NCI-H1694 treated with DMSO at 0.1 percent for 48 hours (cell line): ENCODE measurements around the gene LARP1.
A peak's percentile ranks its signal among the peaks of the same experiment; 100 is the strongest.

Experiments used
- DNase-seq: peaks from one replicate; lab custom pipeline; 2025; lab: John Stamatoyannopoulos, UW

The LARP1 gene

DNA sequence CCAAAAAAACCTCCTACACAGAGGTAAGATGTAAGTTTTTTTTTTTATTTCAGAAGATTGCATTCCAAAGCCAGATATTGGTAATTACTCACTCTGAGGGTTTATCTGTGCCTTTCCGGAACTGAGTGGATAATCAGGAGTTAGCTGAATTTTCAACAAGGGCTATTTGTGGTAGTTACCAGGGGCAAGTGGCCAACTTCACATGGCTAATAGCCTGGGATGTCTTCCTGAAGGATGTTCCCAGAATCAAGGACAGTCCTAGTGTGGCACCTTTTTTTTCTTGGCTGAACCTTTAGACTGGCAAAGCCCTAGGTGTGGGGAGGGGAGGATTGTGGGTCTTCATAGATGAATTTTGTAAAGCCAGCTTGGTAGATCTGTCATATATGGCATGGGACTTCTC lies 7.1 kb downstream of the LARP1 start:
- DNase-seq = no peak

DNA sequence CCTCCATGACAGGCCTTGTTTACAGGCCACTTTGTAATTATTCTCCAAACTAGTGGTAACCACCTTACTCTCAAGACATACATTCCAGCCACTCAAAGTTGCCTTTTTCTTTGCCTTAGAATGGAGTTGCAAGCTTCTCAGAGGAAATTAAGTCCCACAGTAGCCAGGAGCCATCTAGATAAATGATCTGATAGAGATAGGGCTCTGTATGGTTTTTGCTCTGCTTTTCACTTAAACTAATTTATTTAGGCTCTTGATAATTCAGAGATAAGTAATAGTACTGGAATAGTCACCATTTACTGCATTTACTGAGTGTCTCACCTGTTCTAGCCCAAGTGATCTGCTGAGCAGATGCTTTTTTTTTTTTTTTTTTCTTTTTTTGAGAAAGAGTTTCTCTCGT lies 7.5 kb downstream of the LARP1 start:
- no peak for DNase-seq

DNA sequence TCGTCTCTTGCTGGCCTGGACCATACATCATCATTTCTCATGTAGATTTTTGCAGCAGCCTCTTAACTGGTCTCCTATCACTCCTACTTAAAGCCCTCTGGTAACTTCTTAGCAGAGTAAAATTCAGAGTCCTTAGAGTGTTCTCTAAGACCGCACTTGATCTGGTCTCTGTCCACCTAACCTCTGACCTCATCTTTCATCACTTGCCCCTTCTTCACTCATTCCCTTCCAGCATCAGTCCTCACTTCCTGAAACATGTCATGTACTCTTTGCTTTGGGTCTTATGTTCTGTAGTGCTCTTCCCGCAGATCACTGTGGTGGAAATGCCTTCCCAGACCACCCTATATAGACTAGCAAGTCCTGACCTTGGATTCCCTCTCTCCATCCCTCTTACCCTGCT lies 9.8 kb downstream of the LARP1 start:
- no peak for DNase-seq

DNA sequence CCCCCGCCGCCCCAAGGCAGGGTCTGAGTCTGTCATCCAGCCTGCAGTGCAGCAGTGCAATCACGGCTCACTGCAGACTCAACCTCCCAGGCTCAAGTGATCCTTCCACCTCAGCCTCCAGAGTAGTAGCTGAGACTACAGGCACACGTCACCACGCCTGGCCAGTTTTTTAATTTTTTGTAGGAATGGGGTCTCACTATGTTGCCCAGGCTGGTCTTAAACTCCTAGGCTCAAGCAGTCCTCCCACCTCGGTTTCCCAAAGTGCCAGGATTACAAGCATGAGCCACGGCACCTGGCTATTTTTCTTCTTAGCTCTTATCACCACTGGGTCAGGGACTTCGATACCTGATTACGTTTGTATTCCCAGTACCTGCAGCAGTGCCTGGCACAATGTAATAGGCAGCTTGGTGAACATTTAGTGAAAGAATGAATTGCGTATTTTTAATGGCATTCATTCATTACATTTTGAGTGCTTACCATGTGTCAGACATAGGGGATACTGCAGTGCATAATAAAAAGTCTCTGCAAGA lies 10.3 kb downstream of the LARP1 start:
- no peak for DNase-seq

DNA sequence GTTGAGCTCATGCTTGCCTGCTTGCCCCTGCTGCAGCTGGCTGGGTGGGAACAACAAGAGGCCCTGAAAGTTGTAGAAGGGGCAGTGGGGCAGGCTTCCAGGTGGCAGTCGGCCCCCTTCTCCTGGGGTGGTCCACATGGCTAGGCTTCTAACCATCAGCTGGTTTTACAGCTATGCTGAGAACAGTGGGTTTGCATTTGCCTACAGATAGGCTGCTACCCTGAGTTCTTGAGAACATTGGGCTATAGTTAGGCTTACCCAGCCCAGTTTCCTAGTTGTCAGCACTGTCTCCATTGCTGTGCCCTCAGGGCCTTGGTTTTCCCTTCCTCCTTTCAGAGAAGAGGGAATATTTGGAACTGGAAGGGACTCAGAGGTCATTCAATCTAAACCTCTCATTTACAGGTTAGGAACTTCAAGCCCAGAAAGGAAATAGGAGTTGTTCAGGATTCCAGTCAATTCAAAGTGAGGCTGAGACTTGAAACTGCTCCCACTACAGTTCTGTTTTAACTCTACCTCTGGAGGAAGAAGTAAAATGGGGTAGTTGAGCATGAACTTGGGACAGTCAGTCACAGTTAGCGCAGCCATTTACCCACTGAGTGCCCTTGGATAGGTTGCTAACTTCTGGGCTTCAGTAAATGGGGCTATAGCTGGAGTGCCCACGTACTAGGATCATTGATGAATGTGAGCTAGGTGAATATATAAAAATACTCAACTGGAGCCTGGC lies 11.5 kb downstream of the LARP1 start:
- DNase-seq = no peak

DNA sequence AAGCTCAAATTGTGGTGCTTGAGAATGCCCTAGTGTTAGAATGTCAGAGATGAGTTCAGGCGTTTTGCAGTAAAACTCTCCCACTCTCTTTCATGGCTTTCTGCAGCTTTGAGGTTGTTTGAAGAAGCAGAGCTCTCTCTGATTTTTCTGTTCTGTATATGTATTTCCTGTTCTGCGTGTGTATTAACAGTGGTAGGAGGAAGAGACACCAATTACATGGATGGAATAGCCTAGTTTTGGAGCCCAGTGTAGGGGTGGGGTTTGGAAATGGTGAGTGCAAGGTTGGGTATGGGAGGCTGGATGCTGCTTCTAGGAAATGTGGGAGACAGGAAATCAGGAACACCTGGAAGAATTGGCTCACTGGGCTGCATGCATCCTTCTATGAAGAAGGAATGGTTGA lies 12.4 kb downstream of the LARP1 start:
- no peak for DNase-seq

DNA sequence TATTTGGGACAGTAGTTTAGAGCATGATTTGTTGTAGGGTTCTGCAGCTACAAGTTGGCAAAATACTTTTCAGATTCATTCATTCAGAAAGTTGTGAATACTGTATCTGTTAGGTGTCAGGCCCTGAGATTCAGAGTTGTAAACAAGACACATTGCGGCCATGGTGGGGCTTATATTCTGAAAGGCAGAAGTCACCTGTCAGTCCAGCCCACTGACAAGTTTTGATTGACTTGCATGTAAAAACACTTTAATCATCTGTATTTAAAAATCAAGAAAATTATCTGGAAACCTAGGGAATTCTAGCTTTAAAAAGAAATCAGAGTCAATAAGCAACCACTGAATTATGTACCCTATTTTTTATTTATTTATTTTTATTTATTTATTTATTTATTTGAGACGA lies 13.0 kb downstream of the LARP1 start:
- DNase-seq = no peak

DNA sequence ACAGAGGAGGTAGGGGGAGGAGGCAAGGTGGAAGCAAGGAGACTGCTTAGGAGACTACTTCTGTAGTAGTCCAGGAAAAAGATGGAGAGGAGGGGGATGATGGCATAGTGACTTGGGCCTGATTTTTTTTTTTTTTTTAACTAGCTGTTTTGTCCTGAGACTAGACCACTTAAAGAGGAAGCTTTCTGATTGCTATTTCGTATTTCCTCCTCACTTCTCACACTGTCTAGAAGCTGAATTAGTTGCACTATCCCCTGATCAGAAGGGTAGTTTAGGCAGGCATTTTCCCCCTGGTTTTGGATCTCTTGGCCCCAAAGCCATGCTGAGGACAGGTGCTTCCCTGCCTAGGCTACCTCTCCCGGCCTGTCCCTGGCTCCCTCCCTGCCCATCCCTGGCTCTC lies 14.9 kb downstream of the LARP1 start:
- DNase-seq = no peak

DNA sequence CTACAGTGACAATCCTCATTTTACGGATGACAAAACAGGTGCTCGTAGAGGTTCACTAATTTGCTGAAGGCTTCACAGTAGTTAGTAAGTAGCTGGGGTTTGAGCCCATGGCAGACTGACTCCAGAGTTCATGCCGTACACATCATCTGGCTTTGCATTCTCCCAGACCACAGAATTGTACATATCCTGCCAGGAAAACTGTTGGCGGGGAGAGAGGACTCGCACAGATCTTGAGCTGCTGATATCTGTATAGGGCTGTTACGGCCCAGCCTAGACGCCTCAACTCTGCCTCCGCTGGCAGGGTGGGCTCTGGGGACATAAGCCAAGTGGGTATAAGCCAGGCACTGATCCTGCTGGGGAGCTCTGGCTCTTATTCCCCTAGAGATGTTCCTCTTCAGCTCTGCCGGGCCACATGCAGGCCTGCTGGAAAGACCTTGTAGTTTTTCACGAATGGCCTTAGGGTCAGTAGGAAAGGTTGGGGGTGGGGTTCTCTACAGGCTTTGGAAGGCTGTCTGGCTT lies 16.3 kb downstream of the LARP1 start:
- DNase-seq = peak; percentile 32

DNA sequence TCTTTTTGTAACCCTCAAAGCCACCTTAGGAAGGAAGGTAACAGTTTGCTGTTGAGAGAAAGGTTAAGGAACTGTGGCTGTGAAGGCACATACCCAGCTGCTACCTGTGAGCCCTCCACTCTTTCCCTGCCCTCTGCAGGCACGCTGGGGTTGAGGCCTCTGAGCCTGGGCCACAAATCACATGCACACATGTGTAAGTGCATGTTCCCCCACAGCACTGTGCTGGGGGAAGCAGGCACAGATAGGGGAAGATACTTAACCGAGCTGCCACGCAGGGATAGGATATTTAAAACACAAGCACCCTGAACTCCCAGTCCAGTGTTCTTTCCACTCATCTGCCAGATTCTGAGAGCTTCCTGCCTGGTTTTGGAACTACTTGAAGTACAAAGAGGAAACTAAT lies 18.1 kb downstream of the LARP1 start:
- DNase-seq = no peak

DNA sequence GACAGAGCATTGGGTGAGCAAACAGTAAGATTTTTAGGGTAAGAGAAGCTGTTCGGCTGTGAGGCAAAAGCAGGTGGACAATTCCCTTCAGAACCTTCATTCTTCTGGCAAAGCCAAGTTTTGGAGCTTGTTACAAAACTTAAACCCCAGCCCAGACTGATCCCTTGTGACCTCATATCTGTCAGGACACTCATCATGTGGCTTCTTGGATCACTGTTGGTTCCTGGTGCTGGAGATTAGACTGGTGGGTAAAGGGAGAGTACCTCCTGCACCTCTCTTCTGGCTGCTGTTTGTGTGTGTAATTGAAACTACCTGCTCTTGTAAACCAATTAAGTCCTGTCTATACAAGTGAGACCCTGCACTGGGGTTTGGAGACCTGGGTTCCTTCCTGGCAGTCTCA lies 21.0 kb downstream of the LARP1 start:
- no peak for DNase-seq

DNA sequence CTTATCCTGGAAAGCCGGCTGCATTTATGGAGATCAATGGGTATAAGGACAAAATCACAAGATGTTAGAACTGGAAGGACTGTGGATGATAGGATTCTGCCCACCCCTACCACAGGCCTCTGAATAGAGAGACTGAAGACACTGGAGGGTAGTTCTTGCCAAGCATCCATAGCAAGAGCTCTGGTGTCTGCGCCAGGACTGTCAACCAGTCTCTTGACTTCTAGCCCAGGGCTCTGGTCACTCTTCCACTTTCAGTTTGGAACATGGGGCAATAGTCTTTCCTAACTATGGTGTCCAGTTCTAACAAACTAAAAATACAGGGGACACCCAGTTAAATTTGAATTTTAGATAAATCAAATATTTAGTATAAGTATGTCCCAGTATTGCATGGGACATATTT lies 23.4 kb downstream of the LARP1 start:
- DNase-seq = no peak

DNA sequence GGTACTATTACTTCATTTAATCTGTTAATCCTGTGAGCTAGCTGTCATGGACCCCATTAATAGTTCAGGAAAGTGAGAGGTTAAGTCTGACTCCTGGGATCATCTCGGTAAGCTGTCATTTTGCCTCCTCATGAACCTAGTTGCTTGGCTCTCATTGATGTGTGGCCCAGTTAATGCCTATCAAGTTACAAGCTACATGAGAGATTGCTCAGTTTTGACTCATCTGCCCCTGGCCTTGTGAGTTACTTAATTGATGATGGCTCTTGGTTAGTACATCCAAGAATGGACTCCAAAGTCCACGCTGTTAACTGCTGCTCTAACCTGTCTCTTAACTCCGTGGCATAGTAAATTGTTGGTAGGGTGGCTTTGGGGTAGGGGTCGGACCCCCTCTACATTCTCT lies 23.9 kb downstream of the LARP1 start:
- no peak for DNase-seq

DNA sequence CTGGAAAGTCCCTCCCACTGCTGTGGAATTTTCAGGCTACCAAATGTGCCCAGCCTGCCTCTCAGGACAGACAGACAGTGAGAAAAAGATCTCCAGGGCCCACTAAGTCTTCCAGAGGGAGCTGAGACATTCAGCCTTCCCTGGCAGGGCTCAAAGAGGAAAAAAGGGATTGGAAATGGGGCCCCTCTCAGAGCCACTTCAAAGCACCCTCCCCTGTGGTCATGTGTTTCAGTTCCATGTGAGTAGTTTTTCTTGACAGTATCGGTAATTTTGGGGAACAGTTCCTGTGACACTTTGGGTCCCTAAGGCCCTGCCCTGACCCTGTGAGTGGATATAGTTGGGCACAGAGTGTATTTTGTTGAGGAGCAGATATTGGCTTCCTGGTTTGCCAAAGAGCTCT lies 25.0 kb downstream of the LARP1 start:
- no peak for DNase-seq

DNA sequence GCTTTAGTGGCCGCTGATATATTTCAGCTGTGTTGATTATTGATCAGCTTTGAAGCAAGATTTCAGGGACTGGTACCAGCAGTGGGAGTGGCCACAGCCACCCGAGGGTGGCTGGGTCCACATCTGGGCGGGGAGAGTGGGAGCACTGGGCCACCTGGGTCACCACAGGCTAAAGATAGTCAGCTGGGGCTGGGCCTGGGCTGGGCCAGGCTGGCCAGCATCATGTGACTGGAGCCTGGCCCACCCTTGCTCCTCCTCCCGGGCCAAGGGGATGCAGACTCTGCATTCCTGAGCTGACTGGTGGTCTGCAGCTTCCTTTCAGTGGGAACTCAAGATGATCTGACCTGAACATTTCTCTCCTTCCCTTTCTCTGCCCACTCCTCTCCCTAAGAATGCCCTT lies 27.1 kb downstream of the LARP1 start:
- no peak for DNase-seq

DNA sequence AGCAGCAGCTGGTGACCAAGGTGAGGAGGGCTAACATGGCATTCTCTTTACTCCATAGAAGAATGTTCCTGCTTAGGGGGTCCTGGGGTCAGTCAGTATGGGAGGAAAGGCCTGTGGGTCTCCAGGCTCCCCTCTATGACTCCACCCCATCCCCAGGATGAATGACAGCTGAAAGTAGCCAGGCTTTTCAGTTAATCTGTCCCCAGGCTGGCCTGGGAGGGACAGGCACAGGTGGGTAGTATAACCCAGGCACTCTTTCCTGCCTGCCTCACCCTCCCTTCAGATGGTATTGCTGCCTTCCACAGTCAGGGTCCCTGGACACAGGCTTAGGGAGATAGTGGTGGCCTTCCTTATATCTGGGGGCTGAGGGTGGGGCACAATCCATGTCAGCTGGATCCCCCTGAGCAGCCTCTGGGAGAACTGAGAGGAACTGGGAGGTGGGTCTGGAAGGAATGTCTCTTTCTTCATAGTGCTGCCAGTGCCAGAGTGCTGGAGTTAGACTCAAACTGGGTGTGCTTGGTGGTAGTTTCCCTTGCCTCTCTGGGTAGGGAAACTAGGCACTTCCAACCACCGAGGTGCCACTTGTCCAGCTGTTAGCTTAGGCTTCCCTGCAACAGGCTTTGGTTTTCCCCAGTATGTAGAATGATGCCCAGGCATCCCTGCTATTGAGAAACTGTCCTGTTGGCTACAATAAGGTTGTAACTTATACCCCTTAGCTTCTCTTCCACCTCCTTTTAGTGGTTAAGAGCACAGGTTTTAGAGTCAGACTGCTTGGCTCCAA lies 27.8 kb downstream of the LARP1 start:
- DNase-seq = no peak

DNA sequence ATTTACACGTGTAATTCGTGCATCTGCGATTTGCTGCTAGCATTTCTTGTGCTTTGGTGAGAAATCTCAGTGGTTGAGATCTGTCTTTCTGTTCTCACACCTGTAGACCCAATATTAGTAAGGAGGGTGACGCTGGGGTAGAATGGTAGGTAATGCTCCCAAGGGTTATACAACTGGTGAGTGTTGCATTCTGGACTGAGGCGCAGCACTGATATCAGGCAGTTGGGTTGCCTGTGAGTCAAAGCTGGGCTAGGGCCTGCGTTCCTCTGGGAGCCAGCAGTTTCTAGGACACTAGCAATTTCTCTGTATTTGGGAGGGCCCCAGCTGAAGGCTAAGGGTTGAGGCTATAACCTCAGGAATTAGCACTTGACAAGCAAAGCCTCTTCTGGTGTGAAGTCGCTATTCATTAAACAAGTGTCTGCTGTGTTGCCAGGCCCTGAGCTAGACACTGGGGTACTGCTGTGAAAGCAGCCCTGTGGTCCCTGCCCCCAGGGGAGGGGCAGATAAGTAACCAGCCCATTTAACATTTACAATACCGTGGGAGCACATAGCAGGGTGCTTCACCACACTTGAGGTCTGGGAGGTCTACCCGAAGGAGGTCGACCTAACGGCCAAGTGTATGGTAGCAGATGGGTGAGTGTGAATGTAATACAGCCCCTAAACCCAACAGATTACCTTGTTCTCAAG lies 28.7 kb downstream of the LARP1 start:
- no peak for DNase-seq

DNA sequence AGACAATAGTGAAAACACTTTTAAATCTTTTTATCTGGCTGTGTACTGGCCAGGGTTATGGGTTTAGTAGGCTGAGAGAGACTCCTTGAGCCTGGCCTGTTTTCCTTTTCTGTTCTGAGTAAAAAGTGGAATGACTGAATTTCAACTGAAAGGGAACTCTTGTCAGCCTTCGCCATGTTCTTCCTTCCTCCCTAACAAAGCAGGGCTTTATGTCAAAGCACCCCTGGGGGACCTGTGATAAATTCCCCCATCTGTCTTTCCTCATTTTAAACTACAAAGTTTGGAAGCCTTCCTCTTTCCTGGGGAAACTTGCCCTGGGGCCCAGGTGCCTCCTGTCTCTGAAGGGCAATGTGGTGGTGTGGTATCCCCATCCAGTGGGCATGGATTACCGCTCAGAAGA lies 29.7 kb downstream of the LARP1 start:
- no peak for DNase-seq

DNA sequence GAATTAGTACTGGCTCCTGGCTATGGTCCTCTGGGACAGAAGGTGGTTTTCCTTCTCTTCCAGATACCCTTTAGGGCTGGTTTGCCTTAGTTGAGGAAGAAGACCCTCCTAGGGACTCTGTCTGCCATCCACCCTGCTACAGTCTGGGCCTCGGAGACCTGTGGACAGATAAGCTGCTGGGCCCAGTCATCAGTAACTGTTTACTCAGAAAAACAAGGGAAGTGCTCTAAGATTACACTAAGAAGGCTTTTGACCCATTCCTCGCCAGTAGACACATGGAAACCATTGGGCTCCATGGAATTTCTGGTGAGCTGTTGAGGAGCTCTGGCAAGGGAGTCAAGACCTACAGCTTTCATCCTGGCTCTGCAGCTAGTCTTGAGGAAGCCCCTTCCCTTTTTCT lies 31.2 kb downstream of the LARP1 start:
- DNase-seq = no peak

DNA sequence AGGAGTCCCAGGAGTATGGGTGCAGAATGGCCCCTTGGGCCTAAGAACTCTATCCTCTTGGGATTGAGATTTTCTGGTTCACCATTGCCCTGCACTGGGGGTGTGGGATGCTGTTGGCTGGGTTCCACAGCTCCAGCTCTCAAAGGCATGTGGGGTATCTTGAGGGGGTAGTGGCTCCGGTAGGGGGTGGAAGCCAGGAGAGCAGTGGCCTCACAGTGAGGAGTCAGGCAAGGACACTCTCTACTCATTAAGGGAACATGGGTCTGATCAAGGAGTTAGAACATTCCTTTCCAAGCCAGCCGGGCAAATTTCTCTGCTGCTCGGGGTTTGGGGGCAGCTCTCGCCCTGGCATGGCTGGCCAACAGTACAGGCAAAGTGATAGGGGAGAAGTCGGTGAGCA lies 33.0 kb downstream of the LARP1 start:
- no peak for DNase-seq

DNA sequence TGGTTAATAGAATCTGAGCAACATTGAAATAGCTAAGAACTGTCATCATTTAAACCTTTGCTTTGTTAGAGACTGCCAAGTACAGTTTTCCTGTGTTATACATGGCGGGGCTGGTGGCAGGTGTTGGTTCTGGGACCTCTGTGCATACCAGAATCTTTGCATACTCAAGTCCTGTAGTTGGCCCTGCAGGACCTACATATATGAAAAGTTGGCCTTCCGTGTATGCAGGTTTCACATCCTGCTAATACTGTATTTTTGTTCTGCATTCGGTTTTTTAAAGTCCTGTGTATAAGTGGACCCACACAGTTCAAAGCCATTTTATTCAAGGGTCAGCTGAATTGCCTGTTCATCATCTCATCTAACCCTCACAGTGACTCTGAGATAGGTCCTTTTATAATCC lies 36.4 kb downstream of the LARP1 start:
- no peak for DNase-seq

DNA sequence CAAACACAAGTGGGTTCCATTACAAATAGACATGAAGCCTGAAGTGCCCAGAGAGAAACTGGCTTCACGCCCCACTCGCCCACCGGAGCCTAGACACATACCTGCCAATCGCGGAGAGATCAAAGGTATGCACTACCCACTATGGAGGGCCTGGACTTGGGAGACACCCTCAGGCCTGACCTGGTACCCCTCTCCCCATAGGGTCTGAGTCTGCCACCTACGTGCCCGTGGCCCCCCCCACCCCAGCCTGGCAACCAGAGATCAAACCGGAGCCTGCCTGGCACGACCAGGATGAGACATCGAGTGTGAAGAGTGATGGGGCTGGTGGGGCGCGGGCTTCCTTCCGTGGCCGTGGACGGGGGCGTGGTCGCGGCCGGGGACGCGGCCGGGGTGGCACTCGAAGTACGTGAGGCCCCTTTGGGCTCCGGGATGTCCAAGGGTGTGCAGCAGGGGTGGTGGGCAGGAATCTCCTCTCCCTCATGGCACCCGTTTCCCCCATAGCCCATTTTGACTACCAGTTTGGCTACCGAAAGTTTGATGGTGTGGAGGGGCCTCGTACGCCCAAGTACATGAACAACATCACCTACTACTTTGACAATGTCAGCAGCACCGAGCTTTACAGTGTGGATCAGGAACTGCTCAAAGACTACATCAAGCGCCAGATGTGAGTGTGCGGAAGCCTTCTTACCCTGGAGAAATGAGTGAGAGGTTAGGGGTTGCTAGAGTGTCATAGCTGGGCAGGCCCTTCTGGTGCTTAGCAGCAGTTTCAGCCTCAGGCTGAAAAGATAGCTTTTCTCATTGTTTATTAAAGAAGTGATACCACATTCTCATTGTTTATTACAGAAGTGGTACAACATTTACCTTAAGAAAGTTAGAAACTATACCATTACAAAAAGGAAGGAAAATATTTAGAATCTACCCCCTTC lies 38.7 kb downstream of the LARP1 start:
- no peak for DNase-seq
